ENCODE data around the gene AQP1. TPM values are rescaled to one million over a fixed set of nuclear protein-coding genes. Genes with fewer than 3 reads are reported as not detected.
A peak's percentile ranks its signal among the peaks of the same experiment; 100 is the strongest.

AQP1 gene
- total and polyA plus RNA-seq, 10 of the 15 experiments (the other 5 are each of a cell fraction or from before 2014, with no cell fraction given) = 0.03 to 0.64 TPM; not detected in 8

- TF ChIP-seq RELB (IDR thresholded peaks at IDR 0.05; ENCODE audit: low read depth) = no peak
- TF ChIP-seq BCL11A (IDR thresholded peaks at IDR 0.05; ENCODE audit: low read depth, low read length) = no peak
- TF ChIP-seq LARP7 (IDR thresholded peaks at IDR 0.05) = no peak
Observed at GRCh38 chr7:30913821-30914515, 2.3 kb downstream of the AQP1 start (continued).

- Histone ChIP-seq H3K27ac (ENCODE audit: control insufficient read depth, insufficient read depth) (no peak overlapping the region), H3K27me3 (replicated peaks in 1 of 2; ENCODE audit: control insufficient read depth in 2 of 2, insufficient read depth in 2 of 2, low read length in 1 of 2) (no peaks in the 10 kb centered on the region), H3K79me2 (ENCODE audit: control insufficient read depth, insufficient read depth, low read length) (no peaks in the 10 kb centered on the region), H3K9ac (ENCODE audit: control insufficient read depth, insufficient read depth, low read length) (no peak overlapping the region), H3K36me3 (ENCODE audit: control insufficient read depth in 2 of 2, insufficient read depth in 2 of 2, low read length in 1 of 2) (no peaks in the 10 kb centered on the region), H3K9me3 (replicated peaks; ENCODE audit: control insufficient read depth, insufficient read depth, low read length) (no peaks in the 10 kb centered on the region), H4K20me1 (ENCODE audit: control insufficient read depth, insufficient read depth) (no peaks in the 10 kb centered on the region), H3K4me1 (ENCODE audit: control insufficient read depth, insufficient read depth, low read length) (no peaks in the 10 kb centered on the region), H3K4me2 (ENCODE audit: control insufficient read depth, insufficient read depth) (no peak overlapping the region), H2AFZ (ENCODE audit: control insufficient read depth, low read depth, low read length) (no peak overlapping the region), H3K4me3 (no peak overlapping the region)
- ChIA-PET POLR2A (no interaction called here), CTCF (no interaction called here), SMC1A (ENCODE audit: uncharacterized antibody, unreplicated experiment) (no interaction called here), RAD21 (ENCODE audit: unreplicated experiment) (no interaction called here)
- in situ Hi-C loops (cut with MboI) (no loop called here), intact Hi-C loops (cut with micrococcal nuclease; ENCODE audit: unreplicated experiment) (no loop called here)
- 44% methylated on average over 4 of the region's 4 CpGs for WGBS (ENCODE audit: insufficient coverage, insufficient replicate concordance, low lambda C conversion rate, missing lambda C conversion rate)
- no peak for FAIRE-seq
- DNase-seq (ENCODE audit: low read depth, low spot score) = no peak
- BruUV-seq (replicated peaks) = no TSS peak
- TF ChIP-seq ESRRA (IDR thresholded peaks at IDR 0.05; ENCODE audit: low read length) = no peak
- TF ChIP-seq HDGF (IDR thresholded peaks at IDR 0.05) = no peak
- peak; percentile 10; the same call in 1 of the 3 replicates for ATAC-seq
Observed at GRCh38 chr7:30914596-30914995, 2.9 kb downstream of the AQP1 start.
